Stimulated activated CD8-positive, alpha-beta memory T cell treated with anti-CD3 and anti-CD28 coated beads, Interleukin-12 subunit alpha, Interleukin-12 subunit beta, amount 100 ng/mL, for 24 hours (primary cell): ENCODE results near the gene IGF2R.

Experiments
- DNase-seq: peaks from one replicate; pipeline ENCODE4 v3.0.0-alpha.2; 2020; ENCODE audit errors: extremely low read depth

Gene IGF2R

DNA sequence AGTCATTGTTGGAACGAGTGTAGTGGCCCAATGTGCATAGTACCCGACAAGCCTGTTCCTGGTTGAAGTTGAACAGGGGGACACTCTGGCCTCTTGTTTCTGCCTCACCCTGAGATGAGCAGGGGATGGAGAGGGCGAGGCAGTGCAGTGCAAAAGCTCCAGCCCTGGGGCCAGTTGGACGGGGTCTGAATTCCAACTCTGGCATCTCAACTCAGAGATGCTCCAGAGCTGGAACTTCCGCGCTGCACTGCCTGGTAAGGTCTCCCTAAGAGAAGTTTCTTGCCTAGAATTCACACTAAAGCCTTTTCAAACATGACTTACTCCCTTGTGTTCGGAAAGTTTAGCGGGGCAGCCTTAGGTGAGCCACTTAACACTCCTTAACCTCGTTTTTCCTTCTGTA, 80.5 kb downstream of the IGF2R start:
- DNase-seq = no peak

DNA sequence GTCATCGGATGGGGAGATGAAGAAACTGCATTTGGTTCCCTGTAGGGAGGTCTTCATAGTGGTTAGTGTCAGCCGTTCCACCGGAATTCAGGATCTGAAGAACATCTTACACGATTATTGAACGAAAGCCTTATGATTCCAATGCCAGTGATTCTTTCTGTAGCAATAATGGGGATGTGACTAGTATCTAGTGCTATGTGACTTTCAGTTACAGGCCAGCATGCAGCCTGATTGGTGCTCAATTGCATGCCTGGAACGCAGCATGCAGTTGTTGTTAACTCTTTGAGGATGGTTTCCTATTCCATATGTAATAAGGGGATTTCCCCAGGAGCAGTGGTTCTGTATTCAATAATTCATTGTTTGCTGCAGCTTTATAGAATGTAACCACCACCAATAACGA, 81.1 kb downstream of the IGF2R start:
- no peak for DNase-seq

DNA sequence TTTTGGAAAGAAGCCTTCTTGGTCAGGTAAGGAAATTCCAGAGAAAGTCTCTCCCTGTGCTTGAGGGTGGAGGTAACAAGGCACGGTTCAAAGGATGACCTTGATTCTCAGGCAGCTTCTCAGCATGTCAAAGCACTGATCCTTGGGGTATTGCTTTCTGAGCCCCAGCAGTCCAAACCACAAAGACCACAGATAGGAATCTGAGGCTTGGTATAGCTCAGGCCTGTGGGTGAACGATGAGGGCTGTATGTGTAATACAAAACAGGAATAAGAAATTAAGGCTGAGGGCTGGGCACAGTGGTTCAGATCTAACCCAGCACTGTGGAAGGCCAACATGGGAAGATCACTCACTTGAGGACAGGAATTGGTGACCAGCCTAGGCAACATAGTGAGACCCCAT, 82.5 kb downstream of the IGF2R start:
- no peak for DNase-seq

DNA sequence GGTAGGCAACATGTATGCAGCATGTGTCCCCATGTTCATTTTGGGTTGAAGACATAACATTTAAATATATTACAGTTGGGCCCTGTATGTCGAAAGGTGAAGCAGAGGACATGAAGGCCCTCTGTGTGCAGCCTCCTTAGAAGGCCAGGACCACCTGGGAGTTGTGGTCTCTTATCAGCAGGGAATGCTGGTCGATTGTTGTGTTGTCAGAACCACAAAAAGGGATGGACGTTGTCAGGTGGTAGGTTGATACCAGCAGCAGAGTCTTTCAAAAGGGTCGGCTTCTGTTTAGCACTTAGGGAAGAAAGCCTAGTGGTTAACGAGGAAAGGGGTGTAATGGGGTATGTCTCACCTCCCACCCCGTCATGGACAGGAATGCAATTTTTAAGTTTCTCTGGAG, 85.4 kb downstream of the IGF2R start:
- no peak for DNase-seq

DNA sequence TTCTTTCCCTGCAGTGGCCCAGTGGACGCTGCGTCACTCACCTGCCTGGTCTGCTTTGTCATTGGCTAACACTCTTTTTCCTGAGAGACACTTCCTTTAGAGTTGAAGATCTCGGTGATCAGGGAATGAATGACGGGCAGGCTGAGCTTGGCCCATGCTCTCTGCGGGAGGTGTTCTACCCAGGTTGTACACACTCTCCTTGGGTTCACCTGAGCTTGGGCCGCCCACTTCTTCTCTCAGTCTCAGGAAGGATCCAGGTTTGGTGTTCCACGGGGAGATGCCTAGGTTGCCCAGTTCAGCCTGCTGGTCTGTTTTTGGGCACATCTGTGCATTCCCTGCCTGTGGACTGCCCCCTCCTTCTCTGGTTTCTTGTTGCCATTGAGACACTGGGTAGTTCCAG, 86.0 kb downstream of the IGF2R start:
- no peak for DNase-seq

DNA sequence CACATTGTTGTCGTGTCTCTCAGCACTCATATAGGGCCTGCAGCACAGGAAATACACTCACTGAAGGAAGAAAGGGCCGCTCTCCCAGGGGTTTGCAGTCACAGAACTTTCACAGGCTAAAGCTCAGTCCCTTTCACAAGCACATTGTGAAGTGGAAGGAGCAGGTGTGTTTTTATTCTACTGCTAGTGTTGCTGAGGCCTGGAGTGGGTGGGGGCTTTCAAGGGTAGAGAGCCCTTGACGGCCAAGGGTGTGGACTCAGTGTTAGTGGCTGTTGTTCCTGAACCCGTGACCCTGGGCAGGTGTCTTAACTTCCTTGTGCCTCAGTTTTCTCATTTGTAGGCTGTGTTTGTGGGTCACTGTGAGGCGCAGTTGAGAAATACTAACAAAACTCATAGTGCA, 86.5 kb downstream of the IGF2R start:
- DNase-seq = no peak

DNA sequence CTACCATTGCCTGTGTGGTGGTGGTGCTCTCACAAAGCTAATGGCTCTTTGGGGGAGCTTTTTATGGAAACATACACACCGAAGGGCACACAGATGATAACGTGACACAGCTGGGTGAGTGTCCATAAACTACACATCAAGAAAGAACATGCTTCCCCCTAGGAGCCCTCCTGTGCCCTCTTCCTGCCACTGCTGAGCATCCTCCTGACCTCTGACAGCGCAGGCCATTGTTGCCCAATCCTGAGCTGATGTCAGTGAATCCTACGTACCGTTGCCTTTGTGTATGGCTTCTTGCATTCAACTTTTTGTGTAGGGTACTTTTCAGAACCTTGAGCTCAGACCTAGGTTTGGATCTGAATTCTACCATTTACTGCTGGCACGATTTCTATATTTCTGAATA, 86.9 kb downstream of the IGF2R start:
- DNase-seq = no peak

DNA sequence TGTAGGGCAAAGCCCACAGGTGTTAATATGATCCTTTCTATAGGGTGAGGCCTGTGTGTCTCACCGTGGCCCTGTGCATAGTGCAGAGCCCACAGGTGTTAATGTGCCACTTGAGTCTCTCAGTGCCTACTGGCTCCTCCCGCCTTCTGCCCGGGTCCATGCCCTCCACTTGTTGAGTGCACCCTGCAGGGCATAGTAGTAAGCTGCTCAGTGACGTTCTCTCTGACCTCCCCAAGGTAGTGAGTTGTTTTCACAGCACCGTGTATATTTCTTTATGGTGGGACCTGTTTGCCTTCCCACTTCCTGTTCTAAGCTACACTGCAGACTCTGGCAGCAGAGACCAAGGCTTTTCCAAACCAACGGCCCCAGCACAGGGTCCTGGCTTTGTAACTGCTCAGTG, 88.2 kb downstream of the IGF2R start:
- DNase-seq = no peak

DNA sequence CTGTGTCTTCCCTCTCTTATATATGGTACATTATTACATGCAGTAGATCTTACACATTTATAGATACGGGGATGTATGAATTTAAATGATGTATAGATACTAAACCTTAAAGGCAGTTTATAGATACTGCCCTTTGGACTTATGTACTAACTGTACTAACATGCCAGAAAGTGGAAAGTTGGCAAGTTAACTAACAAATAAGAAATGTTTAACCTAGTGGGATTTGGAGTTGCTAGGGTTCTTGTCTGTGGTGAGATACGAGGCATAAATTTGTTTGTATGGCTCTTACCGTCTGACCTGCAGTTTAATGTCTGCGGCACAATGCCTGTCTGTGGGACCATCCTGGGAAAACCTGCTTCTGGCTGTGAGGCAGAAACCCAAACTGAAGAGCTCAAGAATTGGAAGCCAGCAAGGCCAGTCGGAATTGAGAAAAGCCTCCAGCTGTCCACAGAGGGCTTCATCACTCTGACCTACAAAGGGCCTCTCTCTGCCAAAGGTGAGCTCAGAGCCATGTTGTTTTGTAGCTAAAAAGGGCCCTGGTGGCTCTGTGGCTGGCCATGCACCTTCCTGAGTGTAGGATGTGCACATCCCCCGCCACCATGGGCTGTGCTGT, 89.8 kb downstream of the IGF2R start:
- no peak for DNase-seq

DNA sequence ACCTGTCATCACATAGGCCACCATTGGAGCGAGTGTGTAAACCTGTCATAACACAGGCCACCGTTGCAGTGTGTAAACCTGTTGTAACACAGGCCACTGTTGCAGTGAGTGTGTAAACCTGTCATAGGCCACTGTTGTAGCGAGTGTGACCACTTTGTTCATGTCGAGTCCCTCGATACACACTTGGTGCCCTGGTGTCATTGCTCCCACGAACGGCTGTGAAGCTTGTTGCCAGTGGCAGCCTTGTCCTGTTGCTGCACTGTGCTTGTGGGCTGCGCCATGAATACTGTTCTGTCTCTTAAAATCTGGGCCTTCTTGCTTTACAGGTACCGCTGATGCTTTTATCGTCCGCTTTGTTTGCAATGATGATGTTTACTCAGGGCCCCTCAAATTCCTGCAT, 91.3 kb downstream of the IGF2R start:
- no peak for DNase-seq

DNA sequence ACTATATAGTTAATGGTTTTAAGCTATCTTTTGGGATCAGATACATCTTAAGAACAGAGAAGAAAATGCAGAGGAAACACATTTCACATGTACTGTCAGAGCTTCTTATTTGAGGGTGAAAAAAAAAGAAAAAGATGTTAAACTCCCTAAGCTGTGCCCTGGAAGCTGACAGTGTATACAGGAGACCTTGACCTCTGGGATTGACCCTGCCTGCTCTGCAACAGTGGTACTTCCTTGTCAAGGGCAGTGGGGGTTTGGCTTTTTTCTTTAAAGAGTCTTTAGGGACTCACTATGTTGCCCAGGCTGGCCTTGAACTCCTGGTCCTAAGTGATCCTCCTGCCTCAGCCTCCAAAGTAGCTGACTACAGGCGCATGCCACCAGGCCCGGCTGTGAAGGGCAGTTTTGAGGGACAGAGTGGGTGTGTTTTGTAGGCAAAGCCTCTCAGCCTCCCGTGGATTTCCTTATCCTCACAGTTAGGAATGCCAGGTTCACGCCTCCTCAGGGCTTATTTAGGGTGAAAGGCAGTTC, 92.1 kb downstream of the IGF2R start:
- DNase-seq = no peak

DNA sequence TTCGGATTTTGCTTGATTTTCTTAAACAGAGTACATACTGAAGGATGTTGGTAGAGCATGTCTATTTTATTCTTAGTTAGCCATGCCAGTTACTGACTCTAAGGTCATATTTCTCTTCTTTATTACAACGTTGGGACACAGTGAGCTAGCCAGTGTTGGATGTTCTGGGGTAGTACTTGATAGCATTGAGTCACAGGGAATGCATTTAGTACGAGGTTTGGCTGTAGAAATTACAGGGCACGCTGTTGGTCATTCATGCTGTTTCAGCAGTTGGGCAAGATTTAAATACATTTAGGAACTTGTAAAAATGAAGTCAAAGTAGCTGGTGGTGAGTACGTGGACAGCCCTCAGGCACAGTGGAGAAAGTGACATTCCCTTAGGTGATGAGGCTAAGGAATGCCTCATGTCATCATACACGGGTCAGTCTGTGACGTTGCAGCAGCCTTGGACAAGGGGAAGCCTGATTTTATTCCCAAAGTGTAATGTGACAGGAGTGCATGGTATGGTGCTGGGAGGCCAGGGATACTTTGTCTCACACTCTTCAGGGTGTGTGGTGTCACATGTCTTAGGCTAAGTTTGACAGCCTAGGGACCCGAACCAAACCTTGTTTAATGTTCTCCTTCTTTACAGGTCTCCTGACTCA, 95.0 kb downstream of the IGF2R start:
- DNase-seq = no peak

DNA sequence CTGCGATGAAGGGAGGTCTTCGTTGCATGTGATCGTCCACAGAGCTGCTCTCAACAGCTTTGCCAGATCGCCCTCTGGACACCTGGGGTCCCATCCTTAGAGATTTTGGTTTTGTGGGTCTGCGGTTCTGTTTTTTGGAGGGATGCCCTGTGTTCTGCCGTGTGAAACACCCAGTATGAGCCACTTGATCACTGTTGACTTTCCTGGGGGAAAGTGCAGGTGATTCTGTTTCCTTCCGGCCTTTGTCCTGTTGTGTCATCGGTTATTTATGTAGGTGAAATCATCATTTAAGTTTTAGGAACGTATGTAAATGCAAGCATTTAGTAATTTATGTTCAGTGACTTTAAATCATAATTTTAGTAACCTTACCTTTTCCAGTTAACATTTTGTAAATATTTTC, 96.3 kb downstream of the IGF2R start:
- no peak for DNase-seq

DNA sequence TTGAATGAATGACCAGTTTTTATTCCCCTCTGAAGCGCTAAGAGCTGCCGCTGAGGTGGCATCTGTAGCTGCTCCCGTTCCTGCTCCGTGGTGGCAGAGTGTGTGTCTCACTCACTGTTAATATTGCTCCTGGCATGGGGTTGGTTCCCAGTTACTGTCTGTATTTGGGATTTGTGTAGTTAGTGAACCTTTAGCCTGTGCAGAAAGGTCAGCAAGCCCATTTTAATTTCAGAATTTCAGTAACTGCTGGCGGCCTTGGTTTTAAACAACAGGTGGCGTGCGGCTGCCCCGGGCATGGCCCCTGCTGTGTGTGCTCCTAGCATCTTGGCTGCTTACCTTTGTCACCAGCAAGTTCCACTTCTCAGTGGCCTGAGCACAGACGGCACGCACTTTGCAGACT, 98.7 kb downstream of the IGF2R start:
- no peak for DNase-seq

DNA sequence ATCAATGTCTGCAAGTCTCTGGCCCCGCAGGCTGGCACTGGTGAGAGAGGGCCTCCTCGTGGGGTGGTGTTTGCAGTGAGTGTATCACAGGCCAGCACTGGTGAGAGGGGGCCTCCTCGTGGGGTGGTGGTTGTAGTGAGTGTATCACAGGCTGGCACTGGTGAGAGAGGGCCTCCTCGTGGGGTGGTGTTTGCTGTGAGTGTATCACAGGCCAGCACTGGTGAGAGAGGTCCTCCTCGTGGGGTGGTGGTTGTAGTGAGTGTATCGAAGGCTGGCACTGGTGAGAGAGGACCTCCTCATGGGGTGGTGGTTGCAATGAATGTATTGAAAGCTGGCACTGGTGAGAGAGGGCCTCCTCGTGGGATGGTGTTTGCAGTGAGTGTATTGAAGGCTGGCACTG, 99.5 kb downstream of the IGF2R start:
- no peak for DNase-seq

DNA sequence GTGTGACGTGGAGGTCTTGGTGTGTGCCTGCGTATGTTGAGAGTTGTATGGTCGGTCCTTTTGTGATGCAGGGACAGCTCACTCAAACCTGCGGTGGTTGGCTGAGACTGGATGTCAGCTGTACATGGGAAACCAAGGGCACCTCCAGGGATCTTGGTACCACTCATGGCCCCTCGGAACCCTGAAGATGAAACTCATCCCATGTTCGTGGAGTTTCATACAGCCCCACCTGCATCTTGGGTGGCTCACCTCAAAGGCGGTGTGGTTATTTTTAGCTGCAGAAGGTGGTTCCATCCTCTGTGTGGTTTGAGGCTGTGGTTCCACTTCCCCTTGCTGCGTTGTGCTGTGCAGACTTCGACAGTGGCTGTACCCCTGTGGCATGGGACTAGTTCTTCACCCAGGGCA, 100.2 kb downstream of the IGF2R start:
- no peak for DNase-seq

DNA sequence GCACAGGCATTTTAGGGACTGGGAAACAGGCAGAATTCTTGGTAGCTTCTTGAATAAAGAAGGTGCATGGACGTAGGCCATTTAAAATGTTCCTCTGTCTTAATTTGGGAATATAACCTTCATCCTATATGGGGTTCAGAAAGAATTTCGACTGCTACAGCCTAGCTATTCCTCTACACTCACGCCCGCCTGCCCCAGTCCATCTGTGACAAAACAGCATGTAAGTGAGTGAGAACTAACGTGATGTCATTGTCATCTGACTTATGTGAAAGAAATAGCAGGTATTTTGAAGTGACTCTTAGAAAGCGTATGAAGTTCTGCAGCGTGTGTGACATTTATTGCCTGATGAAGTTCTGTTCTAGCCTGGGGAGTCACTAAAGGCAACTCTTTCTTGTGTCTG, 100.6 kb downstream of the IGF2R start:
- no peak for DNase-seq

DNA sequence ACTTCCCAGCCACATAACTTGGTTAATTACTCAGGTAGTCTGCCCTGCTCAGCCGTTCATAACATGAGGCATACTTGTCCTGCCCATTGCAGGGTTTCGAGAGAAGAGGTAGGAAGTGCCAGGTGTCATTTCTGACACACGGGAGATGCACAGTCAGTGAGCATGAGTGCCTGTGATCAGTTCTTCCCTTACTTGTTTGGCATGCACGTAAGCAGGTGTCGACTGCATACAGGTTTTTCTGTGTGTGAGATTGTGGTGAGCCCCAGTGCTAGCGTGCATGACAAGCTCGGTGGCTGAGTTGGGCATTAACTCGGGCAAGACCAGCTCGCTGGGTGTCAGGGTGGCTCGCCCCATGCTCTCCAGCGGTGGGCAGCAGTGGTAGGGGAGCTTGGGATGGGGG, 101.5 kb downstream of the IGF2R start:
- no peak for DNase-seq

DNA sequence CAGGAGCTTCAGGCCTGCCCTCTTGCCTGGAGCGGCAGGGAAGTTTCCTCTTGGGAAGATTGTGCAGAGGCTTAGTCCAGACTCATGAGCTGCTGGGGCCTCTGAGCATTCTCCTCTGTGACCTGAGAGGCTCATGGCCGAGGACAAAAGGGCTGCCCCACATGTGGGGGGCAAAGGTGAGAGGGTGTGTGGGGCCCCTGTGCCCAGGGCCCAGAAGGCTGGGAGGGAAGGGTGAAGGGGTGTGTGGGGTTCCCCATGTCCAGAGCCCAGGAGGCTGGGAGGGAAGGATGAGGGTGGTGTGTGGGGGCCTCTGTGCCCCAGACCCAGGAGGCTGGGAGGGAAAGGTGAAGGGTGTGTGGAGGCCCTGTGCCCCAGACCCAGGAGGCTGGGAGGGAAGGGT, 101.9 kb downstream of the IGF2R start:
- no peak for DNase-seq

DNA sequence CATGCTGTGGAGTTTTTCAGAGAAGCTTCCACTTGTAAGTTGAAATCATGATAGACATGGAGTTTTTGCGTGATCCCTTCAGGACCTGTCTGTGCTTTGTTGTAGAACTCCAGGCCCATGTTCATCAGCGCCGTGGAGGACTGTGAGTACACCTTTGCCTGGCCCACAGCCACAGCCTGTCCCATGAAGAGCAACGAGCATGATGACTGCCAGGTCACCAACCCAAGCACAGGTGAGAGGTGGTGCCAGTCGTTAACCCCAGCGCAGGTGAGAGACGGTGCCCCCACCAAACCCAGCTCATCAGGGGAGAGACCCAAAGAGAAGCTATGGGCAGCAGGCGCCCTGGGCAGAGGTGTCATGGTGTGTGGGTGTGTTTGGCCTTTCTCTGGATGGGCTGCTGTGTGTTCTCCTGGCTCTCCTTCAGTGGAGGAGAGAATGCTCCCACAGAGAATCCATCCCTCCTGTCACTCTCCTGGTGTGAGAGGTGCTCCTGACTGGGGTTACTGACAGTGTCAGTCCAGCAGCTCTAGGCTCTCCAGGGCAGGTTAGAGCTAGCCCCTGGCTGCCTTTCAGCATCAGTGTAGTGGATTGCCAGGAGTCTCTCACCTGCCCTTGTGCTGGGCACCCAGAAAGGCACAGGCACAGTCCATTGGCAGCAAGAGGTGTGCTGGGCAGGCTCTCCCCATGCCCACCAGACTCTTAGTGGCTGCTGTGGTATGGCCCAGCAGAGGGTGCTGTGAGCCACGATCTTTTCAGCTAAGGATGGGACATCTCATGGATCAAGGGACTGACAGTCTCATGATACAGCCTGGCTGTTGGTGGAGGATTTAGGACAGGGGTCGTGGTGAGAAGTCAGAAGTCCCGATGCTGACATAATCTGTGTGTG, 103.2 kb downstream of the IGF2R start:
- no peak for DNase-seq

DNA sequence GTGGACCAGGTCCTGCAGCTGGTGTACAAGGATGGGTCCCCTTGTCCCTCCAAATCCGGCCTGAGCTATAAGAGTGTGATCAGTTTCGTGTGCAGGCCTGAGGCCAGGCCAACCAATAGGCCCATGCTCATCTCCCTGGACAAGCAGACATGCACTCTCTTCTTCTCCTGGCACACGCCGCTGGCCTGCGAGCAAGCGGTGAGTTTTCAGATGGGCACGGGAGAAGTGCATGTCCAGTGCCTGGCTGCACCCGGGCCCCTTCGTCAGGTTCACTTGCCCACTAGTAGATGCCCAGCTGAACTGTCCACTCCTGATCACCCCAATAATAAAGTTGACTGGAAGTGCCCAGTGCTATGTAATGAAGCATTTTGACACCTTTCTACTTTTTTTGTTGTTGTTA, 104.4 kb downstream of the IGF2R start:
- no peak for DNase-seq

DNA sequence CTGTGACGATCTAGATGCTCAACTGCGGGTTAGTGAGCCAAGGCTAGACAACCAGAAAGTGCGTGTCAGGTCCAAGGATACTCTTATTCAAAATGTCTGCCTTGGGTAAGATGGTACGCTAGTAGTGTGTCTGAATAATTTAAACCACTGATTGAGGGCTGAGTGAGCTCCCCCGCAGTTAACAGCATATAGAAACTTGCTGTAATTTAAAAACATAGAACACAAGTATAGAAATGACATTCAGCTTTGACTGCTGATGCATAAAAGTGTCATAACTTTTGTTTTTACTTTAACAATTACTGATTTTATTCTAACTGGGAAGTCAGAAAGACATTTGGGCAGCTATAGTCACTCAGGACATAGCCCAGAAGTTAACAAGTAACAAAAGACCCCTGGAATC, 107.1 kb downstream of the IGF2R start:
- no peak for DNase-seq

DNA sequence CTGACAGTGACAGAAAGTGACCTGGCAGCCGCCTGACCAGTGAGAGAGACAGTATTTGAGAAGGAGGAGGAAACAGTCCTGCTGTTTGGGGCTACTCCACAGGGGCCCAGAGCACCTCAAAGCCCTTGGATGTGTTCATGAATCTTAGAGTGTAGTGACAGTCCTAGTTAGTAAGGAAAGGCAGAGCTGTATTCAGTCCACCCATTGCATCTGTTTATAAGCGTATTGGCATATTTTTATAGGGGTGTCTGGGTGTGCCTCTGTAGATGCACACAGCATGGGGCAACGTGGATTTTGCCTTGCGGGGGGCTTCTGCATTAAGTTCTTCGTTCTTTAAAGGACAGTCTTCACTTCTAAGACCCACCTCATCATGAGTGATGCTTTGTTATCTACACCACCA, 108.1 kb downstream of the IGF2R start:
- no peak for DNase-seq
